ENCODE data around the gene EFHC2. TPM values are rescaled to one million over a fixed set of nuclear protein-coding genes. Genes with fewer than 3 reads are reported as not detected.

The EFHC2 gene
- total RNA-seq, 1 experiment from 2014 or later = 4.3 TPM

DNA sequence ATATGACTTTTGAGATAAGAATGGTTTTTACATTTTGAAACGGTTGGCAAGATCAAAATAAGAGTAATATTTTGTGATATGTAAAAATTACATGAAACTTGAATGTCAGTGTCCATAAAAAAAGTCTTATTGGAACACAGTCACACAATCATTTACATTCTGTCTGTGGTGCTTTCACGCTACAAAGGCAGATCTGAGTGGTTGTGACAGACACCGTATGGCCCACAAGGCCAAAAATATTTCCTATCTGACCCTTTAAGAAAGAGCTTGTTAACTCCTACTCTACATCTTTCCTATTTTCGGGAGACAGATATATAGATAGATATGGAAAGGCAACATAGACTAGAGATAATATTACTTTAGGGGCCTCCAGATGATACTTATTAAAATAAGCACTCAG lies 101.9 kb downstream of the EFHC2 start:
- Histone ChIP-seq H2AFZ (no peak overlapping the region), H3K9me2 (ENCODE audit: insufficient read depth) (no peaks in the 10 kb centered on the region), H4K20me1 (ENCODE audit: insufficient read depth) (no peaks in the 10 kb centered on the region), H3K4me3 (no peak overlapping the region), H3K27me3 (ENCODE audit: insufficient read depth, low read depth) (no peaks in the 10 kb centered on the region), H3K4me2 (no peak overlapping the region), H3K79me2 (ENCODE audit: low read depth) (no peaks in the 10 kb centered on the region), H3K9me3 (ENCODE audit: insufficient read depth, low read depth) (no peaks in the 10 kb centered on the region), H3K27ac (no peak overlapping the region), H3K36me3 (ENCODE audit: low read depth) (no peaks in the 10 kb centered on the region), H3K4me1 (replicated peaks; ENCODE audit: insufficient read depth) (no peaks in the 10 kb centered on the region), H3F3A (ENCODE audit: insufficient read depth, low read depth) (no peaks in the 10 kb centered on the region)
- no peak for DNase-seq
- TF ChIP-seq EZH2 (IDR thresholded peaks at IDR 0.05; ENCODE audit: low read depth) = no peak
- TF ChIP-seq, protein P1, sequence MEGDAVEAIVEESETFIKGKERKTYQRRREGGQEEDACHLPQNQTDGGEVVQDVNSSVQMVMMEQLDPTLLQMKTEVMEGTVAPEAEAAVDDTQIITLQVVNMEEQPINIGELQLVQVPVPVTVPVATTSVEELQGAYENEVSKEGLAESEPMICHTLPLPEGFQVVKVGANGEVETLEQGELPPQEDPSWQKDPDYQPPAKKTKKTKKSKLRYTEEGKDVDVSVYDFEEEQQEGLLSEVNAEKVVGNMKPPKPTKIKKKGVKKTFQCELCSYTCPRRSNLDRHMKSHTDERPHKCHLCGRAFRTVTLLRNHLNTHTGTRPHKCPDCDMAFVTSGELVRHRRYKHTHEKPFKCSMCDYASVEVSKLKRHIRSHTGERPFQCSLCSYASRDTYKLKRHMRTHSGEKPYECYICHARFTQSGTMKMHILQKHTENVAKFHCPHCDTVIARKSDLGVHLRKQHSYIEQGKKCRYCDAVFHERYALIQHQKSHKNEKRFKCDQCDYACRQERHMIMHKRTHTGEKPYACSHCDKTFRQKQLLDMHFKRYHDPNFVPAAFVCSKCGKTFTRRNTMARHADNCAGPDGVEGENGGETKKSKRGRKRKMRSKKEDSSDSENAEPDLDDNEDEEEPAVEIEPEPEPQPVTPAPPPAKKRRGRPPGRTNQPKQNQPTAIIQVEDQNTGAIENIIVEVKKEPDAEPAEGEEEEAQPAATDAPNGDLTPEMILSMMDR (conservative IDR thresholded peaks at IDR 0.05) = no peak
- BruUV-seq (replicated peaks) = no TSS peak
- ChIA-PET POLR2A (ENCODE audit: unreplicated experiment) (no interaction called here), CTCF (no interaction called here)
- intact Hi-C loops (cut with micrococcal nuclease; ENCODE audit: unreplicated experiment) = loop anchor here (10.0 kb wide), 1 partner anchor 407 kb away; no protein-coding TSS in a partner anchor

DNA sequence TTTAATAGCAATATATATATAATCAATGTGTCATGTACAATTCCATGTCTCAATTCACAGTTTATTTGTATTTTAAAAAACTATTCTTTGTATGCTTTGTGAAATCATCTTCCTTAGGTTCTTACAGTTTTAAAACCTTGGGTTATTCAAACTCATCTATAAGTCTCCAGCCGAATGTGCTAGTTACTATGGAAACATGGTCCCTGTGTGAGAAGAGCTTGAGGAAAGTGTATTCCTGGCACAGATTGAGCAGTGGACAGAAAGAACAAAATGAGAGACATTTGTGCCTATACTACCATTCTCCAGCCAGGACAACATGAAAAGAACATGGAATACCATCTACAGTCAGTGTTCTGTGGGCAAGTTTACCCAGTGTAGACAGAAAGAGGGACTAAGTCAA lies 103.4 kb downstream of the EFHC2 start:
- ChIA-PET POLR2A (ENCODE audit: unreplicated experiment) (no interaction called here), CTCF (no interaction called here)
- no peaks in the 10 kb centered on the region for H3K9me2 ChIP-seq (ENCODE audit: insufficient read depth)
- no peaks in the 10 kb centered on the region for H3K27me3 ChIP-seq (ENCODE audit: insufficient read depth, low read depth)
- no peak overlapping the region for H3K27ac ChIP-seq
- intact Hi-C loops (cut with micrococcal nuclease; ENCODE audit: unreplicated experiment) = loop anchor here (10.0 kb wide), 1 partner anchor 405 kb away; no protein-coding TSS in a partner anchor
- H3K4me2 ChIP-seq = no peak overlapping the region
- no TSS peak for BruUV-seq (replicated peaks)
- no peaks in the 10 kb centered on the region for H3K79me2 ChIP-seq (ENCODE audit: low read depth)
- H3K36me3 ChIP-seq (ENCODE audit: low read depth) = no peaks in the 10 kb centered on the region
- no peaks in the 10 kb centered on the region for H3F3A ChIP-seq (ENCODE audit: insufficient read depth, low read depth)
- H3K4me3 ChIP-seq = no peak overlapping the region
- H3K4me1 ChIP-seq (replicated peaks; ENCODE audit: insufficient read depth) = no peaks in the 10 kb centered on the region
- TF ChIP-seq, protein P1 (conservative IDR thresholded peaks at IDR 0.05) = no peak
- TF ChIP-seq EZH2 (IDR thresholded peaks at IDR 0.05; ENCODE audit: low read depth) = no peak
- no peak overlapping the region for H2AFZ ChIP-seq
- no peak for DNase-seq
- no peaks in the 10 kb centered on the region for H4K20me1 ChIP-seq (ENCODE audit: insufficient read depth)
- H3K9me3 ChIP-seq (ENCODE audit: insufficient read depth, low read depth) = no peaks in the 10 kb centered on the region

DNA sequence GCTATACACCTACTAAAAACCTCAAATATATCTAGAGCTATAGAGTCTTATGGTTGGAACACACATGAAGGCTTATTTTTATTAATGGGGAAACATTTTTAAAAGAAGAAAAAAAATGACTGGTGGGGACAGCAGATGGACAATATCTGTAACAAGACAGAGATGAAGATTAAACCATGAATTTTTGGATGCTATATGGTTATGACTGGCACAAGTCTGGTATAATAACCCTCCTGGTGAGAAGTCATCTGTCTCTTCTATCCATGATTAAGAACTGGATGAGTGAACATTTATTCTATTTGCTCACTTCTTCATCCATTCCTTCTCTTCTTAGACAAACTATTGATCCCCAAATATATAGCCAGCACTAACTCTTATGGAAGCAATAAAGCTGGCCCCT lies 104.4 kb downstream of the EFHC2 start:
- Histone ChIP-seq H3K27ac (no peak overlapping the region), H3K4me3 (no peak overlapping the region), H3K9me3 (ENCODE audit: insufficient read depth, low read depth) (no peaks in the 10 kb centered on the region), H2AFZ (no peak overlapping the region), H4K20me1 (ENCODE audit: insufficient read depth) (no peaks in the 10 kb centered on the region), H3K27me3 (ENCODE audit: insufficient read depth, low read depth) (no peaks in the 10 kb centered on the region), H3K9me2 (ENCODE audit: insufficient read depth) (no peaks in the 10 kb centered on the region), H3F3A (ENCODE audit: insufficient read depth, low read depth) (no peaks in the 10 kb centered on the region), H3K36me3 (ENCODE audit: low read depth) (no peaks in the 10 kb centered on the region), H3K79me2 (ENCODE audit: low read depth) (no peaks in the 10 kb centered on the region), H3K4me2 (no peak overlapping the region), H3K4me1 (replicated peaks; ENCODE audit: insufficient read depth) (no peaks in the 10 kb centered on the region)
- CTCF ChIA-PET = no interaction called here
- BruUV-seq (replicated peaks) = no TSS peak
- no peak for TF ChIP-seq EZH2 (IDR thresholded peaks at IDR 0.05; ENCODE audit: low read depth)
- TF ChIP-seq, protein P1 (conservative IDR thresholded peaks at IDR 0.05) = no peak
- no peak for DNase-seq
- POLR2A ChIA-PET (ENCODE audit: unreplicated experiment) = no interaction called here
- intact Hi-C loops (cut with micrococcal nuclease; ENCODE audit: unreplicated experiment) = no loop called here
